AG04449 (cell line): ENCODE measurements around the gene CLRN1.

Experiments
- CTCF ChIA-PET: fragments of 350-600 bp; formaldehyde crosslinking; extraction: SDS; loops from one replicate; lab custom pipeline; 2021; ENCODE audit warnings: antibody characterized with exemption; lab: Yijun Ruan, JAX
- POLR2A ChIA-PET: fragments of 400-600, 350-600 bp; formaldehyde crosslinking; extraction: SDS; loops from one replicate; lab custom pipeline; 2020; ENCODE audit warnings: antibody characterized with exemption, inconsistent platforms; lab: Yijun Ruan, JAX
- DNase-seq: peaks from one replicate; pipeline ENCODE4 v3.0.0-alpha.2; 2010; ENCODE audit warnings: low read depth, low spot score
- H3K4me3 ChIP-seq: 2 replicates; pipeline ENCODE4 v1.5.1; 2011; ENCODE audit warnings: low read depth, mild to moderate bottlenecking, control low read depth, low read length
- TF ChIP-seq, protein P1 (sequence below): IDR thresholded peaks from one replicate; pipeline ENCODE4 v1.5.1; 2011; ENCODE audit warnings: mild to moderate bottlenecking, moderate library complexity, low read length, control low read depth, inconsistent platforms; ENCODE audit not compliant: insufficient read depth; ENCODE audit errors: missing control alignments

CLRN1 gene

GRCh38 chr3:150878996-150879575 is 93.4 kb downstream of the CLRN1 start:
- CTCF ChIA-PET: interaction anchor here (1.1 to 2.1 kb wide), 2 partner anchors 14 to 158 kb away, joined by 5 to 6 read pairs; no protein-coding TSS in a partner anchor
- TF ChIP-seq, protein P1, sequence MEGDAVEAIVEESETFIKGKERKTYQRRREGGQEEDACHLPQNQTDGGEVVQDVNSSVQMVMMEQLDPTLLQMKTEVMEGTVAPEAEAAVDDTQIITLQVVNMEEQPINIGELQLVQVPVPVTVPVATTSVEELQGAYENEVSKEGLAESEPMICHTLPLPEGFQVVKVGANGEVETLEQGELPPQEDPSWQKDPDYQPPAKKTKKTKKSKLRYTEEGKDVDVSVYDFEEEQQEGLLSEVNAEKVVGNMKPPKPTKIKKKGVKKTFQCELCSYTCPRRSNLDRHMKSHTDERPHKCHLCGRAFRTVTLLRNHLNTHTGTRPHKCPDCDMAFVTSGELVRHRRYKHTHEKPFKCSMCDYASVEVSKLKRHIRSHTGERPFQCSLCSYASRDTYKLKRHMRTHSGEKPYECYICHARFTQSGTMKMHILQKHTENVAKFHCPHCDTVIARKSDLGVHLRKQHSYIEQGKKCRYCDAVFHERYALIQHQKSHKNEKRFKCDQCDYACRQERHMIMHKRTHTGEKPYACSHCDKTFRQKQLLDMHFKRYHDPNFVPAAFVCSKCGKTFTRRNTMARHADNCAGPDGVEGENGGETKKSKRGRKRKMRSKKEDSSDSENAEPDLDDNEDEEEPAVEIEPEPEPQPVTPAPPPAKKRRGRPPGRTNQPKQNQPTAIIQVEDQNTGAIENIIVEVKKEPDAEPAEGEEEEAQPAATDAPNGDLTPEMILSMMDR: no peak
- H3K4me3 ChIP-seq: no peak overlapping the region
- POLR2A ChIA-PET: no interaction called here
- DNase-seq: no peak

DNA sequence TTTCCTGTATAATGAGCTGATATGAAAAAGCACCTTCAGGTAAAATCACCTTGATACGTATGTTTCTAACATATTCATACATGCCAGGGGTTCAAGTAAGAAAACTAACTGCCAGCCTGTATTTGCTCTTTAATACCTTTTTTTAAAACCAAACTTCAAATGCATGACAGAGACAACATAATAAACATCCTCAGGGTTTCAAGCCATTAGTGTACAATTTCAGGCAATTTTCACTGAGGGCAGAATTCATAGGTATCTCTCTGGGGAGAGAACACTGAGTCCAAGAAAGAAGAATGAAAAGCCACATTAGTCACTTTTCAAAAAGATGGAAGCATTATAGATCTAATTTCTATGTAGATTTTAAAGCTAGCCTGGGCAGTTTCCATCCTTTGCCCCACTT is 94.2 kb downstream of the CLRN1 start:
- DNase-seq: no peak
- POLR2A ChIA-PET: no interaction called here
- CTCF ChIA-PET: interaction anchor here (1.1 to 2.1 kb wide), 2 partner anchors 13 to 157 kb away, joined by 5 to 6 read pairs; no protein-coding TSS in a partner anchor
- TF ChIP-seq, protein P1: no peak
- no peak overlapping the region for H3K4me3 ChIP-seq

- DNase-seq: no peak
- TF ChIP-seq, protein P1: no peak
- ChIA-PET POLR2A (no interaction called here), CTCF (interaction anchor here (2.1 kb wide), 1 partner anchor 156 kb away, joined by 6 read pairs; no protein-coding TSS in a partner anchor)
- H3K4me3 ChIP-seq: no peak overlapping the region
Measured at GRCh38 chr3:150877303-150877702, 95.2 kb downstream of the CLRN1 start.

- H3K4me3 ChIP-seq: no peak overlapping the region
- POLR2A ChIA-PET: no interaction called here
- CTCF ChIA-PET: no interaction called here
- DNase-seq: no peak
- TF ChIP-seq, protein P1: no peak
Measured at GRCh38 chr3:150876611-150877265, 95.8 kb downstream of the CLRN1 start.
